ENCODE measurements around the gene DBF4. TPM values are rescaled to one million over a fixed set of nuclear protein-coding genes. Genes with fewer than 3 reads are reported as not detected.

Gene DBF4
- total and polyA plus RNA-seq, 2 experiments from 2014 or later: 62.6 to 91.5 TPM

GRCh38 chr7:87858417-87859100 lies 17.7 kb upstream of the DBF4 start (continued):
- TF ChIP-seq ZNF462 (CRISPR knock-in tag; IDR thresholded peaks at IDR 0.05): no peak
- no peak for TF ChIP-seq ZNF331 (CRISPR knock-in tag; IDR thresholded peaks at IDR 0.05; ENCODE audit: low read depth)
- TF ChIP-seq, protein P1, sequence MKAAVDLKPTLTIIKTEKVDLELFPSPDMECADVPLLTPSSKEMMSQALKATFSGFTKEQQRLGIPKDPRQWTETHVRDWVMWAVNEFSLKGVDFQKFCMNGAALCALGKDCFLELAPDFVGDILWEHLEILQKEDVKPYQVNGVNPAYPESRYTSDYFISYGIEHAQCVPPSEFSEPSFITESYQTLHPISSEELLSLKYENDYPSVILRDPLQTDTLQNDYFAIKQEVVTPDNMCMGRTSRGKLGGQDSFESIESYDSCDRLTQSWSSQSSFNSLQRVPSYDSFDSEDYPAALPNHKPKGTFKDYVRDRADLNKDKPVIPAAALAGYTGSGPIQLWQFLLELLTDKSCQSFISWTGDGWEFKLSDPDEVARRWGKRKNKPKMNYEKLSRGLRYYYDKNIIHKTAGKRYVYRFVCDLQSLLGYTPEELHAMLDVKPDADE (IDR thresholded peaks at IDR 0.05): no peak
- no peak for TF ChIP-seq POLR2AphosphoS5 (IDR thresholded peaks at IDR 0.05; ENCODE audit: low read depth)
- TF ChIP-seq EZH2 (IDR thresholded peaks at IDR 0.05; ENCODE audit: low read depth, unreplicated experiment): no peak
- no peak for TF ChIP-seq EZH2phosphoT487 (IDR thresholded peaks at IDR 0.05; ENCODE audit: unreplicated experiment)
- no peak for TF ChIP-seq STAT1 (IDR thresholded peaks at IDR 0.05; ENCODE audit: unreplicated experiment)

DNA sequence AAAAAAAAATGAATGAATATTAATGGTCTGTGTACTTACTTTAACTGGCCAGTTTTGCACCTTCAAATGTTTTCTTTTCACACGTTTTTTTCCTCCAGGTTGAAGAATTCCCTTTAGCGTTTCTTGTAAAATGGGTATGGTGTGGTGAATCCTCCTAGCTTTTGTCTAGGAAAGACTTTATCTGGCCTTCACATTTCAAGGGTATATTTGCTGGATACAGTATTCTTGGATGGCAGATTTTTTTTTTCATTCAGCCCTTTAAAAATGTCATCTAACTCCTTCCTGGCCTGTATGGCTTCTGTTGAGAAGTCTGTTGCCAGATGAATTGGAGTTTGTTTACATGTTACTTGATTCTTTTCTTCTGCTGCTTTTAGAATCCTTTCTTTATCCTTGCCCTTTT lies 10.2 kb upstream of the DBF4 start:
- Histone ChIP-seq H3K27ac (ENCODE audit: low read depth) (no peak overlapping the region), H3K9me2 (ENCODE audit: insufficient read depth) (no peaks in the 10 kb centered on the region), H3K27me3 (ENCODE audit: insufficient read depth) (no peaks in the 10 kb centered on the region), H2AFZ (no peak overlapping the region), H3K4me3 (no peak overlapping the region), H3K79me2 (replicated peaks; ENCODE audit: insufficient read depth) (peaks cover 19% of the 10 kb centered on the region), H3K4me2 (no peak overlapping the region), H3F3A (replicated peaks; ENCODE audit: low read depth) (no peaks in the 10 kb centered on the region), H3K36me3 (ENCODE audit: insufficient read depth) (peaks cover 5% of the 10 kb centered on the region; the same call in 1 of the 2 replicates), H3K4me1 (ENCODE audit: insufficient read depth) (no peaks in the 10 kb centered on the region; the same call in 1 of the 2 replicates), H4K20me1 (replicated peaks; ENCODE audit: insufficient read depth) (no peaks in the 10 kb centered on the region)
- Mint-ChIP-seq H3K9me3 (peaks cover 28% of the 10 kb centered on the region), H3K27me3 (ENCODE audit: insufficient read depth, low read depth, poor library complexity) (no peaks in the 10 kb centered on the region), H3K36me3 (ENCODE audit: low read depth) (peaks cover 73% of the 10 kb centered on the region), H3K4me3 (no peak overlapping the region), H3K27ac (no peak overlapping the region), H3K4me1 (peaks cover 6% of the 10 kb centered on the region; the same call in 2 of the 3 replicates)
- DNase-seq (ENCODE audit: low spot score): no peak
- no peak for ATAC-seq
- TF ChIP-seq EZH2 (IDR thresholded peaks at IDR 0.05; ENCODE audit: low read depth, unreplicated experiment) (no peak), STAT1 (IDR thresholded peaks at IDR 0.05; ENCODE audit: unreplicated experiment) (no peak), ZNF331 (CRISPR knock-in tag; IDR thresholded peaks at IDR 0.05; ENCODE audit: low read depth) (no peak), CREB1 (CRISPR knock-in tag; IDR thresholded peaks at IDR 0.05; ENCODE audit: low read depth) (no peak), NANOG (IDR thresholded peaks at IDR 0.05; ENCODE audit: borderline replicate concordance) (no peak)

Measured in GM23338 (cell line).